HG02973 (cell line): ENCODE results near the gene MOB3B.

Source experiments
- ATAC-seq: cut with Tn5 transposase; IDR thresholded peaks from one replicate; pipeline ENCODE4 v1.9.1; 2021; ENCODE audit warnings: moderate library complexity; ENCODE audit not compliant: unreplicated experiment

MOB3B gene

GRCh38 chr9:27371382-27371781 lies 158.2 kb downstream of the MOB3B start:
- no peak for ATAC-seq

GRCh38 chr9:27369591-27369990 lies 160.0 kb downstream of the MOB3B start:
- ATAC-seq = no peak

GRCh38 chr9:27368316-27368985 lies 161.2 kb downstream of the MOB3B start:
- ATAC-seq = no peak

GRCh38 chr9:27367921-27368315 lies 161.7 kb downstream of the MOB3B start:
- ATAC-seq = no peak

GRCh38 chr9:27367175-27367798 lies 162.3 kb downstream of the MOB3B start:
- peak; percentile 69 for ATAC-seq

- peak; percentile 86 for ATAC-seq
These were observed 163.8 kb downstream of the MOB3B start for GRCh38 chr9:27365707-27366376.

- no peak for ATAC-seq
These were observed 167.0 kb downstream of the MOB3B start for GRCh38 chr9:27362447-27363210.

- no peak for ATAC-seq
These were observed 168.1 kb downstream of the MOB3B start for GRCh38 chr9:27361492-27361891.

GRCh38 chr9:27359763-27360162 lies 169.9 kb downstream of the MOB3B start:
- ATAC-seq = no peak

GRCh38 chr9:27358007-27358406 lies 171.6 kb downstream of the MOB3B start:
- ATAC-seq = no peak

GRCh38 chr9:27356446-27356845 lies 173.2 kb downstream of the MOB3B start:
- ATAC-seq = no peak

- no peak for ATAC-seq
These were observed 174.4 kb downstream of the MOB3B start for GRCh38 chr9:27355166-27355565.

- ATAC-seq = peak; percentile 93
These were observed 176.0 kb downstream of the MOB3B start for GRCh38 chr9:27353474-27354229.

GRCh38 chr9:27353166-27353473 lies 176.5 kb downstream of the MOB3B start:
- ATAC-seq = no peak

GRCh38 chr9:27352457-27353165 lies 177.0 kb downstream of the MOB3B start:
- no peak for ATAC-seq

- no peak for ATAC-seq
These were observed 178.2 kb downstream of the MOB3B start for GRCh38 chr9:27351438-27351837.

- no peak for ATAC-seq
These were observed 179.1 kb downstream of the MOB3B start for GRCh38 chr9:27350382-27350976.

GRCh38 chr9:27349698-27350080 lies 179.9 kb downstream of the MOB3B start:
- no peak for ATAC-seq

GRCh38 chr9:27348785-27349697 lies 180.6 kb downstream of the MOB3B start:
- no peak for ATAC-seq
